H1 (cell line): ENCODE data around the gene MRPL4. TPM values are rescaled to one million over a fixed set of nuclear protein-coding genes. Genes with fewer than 3 reads are reported as not detected.

ENCODE experiments used
- CTCF ChIA-PET: fragments of 300-600 bp; sonication (Branson Sonifier 250); formaldehyde crosslinking; loops from one replicate; lab custom pipeline; 2021; ENCODE audit not compliant: partially characterized antibody; lab: Charles Lee
- POLR2A ChIA-PET: fragments of 300-600 bp; sonication (Branson Sonifier 250); formaldehyde crosslinking; loops from one replicate; lab custom pipeline; 2021; ENCODE audit warnings: inconsistent platforms; ENCODE audit not compliant: partially characterized antibody; lab: Charles Lee
- DNase-seq, 2 experiments: peaks; one replicate each; pipeline versions ENCODE4 v3.0.0 to v3.0.0-alpha.2; 2010 to 2022; ENCODE audit warnings: low spot score in 2 of 2, low read depth in 1 of 2, mixed read lengths in 1 of 2
- FAIRE-seq: peaks from 2 replicates; lab custom pipeline; 2011; peaks lifted over from hg19 to GRCh38; lab: Jason Lieb, UNC
- H2AFZ ChIP-seq: 2 replicates; pipeline ENCODE4 v1.8.1; 2012; ENCODE audit warnings: low read length, inconsistent platforms
- H2AK5ac ChIP-seq: 2 replicates; pipeline ENCODE4 v1.6.1; 2013; ENCODE audit warnings: low read depth, low read length
- H2BK120ac ChIP-seq: replicated peaks from 2 replicates; pipeline ENCODE3; 2013; ENCODE audit warnings: low read depth, low read length, inconsistent platforms
- H2BK12ac ChIP-seq: 2 replicates; pipeline ENCODE4 v1.6.1; 2013; ENCODE audit warnings: low read depth, low read length
- H2BK15ac ChIP-seq: 2 replicates; pipeline ENCODE4 v1.6.1; 2013; ENCODE audit warnings: low read length
- H2BK20ac ChIP-seq: 2 replicates; pipeline ENCODE4 v1.6.1; 2013; ENCODE audit warnings: low read length
- H2BK5ac ChIP-seq: 2 replicates; pipeline ENCODE4 v1.6.1; 2013; ENCODE audit warnings: low read depth, low read length
- H3K14ac ChIP-seq: 2 replicates; pipeline ENCODE4 v1.6.1; 2013; ENCODE audit warnings: inconsistent platforms; ENCODE audit not compliant: insufficient read length
- H3K18ac ChIP-seq: 2 replicates; pipeline ENCODE4 v1.6.1; 2013; ENCODE audit warnings: low read length; ENCODE audit errors: extremely low read depth
- H3K23ac ChIP-seq: 2 replicates; pipeline ENCODE4 v1.6.1; 2013; ENCODE audit warnings: inconsistent platforms; ENCODE audit not compliant: insufficient read length
- H3K23me2 ChIP-seq: 2 replicates; pipeline ENCODE4 v1.6.1; 2013; ENCODE audit warnings: low read depth, low read length
- H3K27ac ChIP-seq: 2 replicates; pipeline ENCODE4 v1.6.1; 2011; ENCODE audit warnings: low read depth, low read length, inconsistent platforms
- H3K27me3 ChIP-seq, 4 experiments: replicated peaks in 1 of 4; 1 replicate in 1 of 4; 2 replicates in 3 of 4; pipeline versions ENCODE4 v1.6.1 to v1.8.1; 2011 to 2013; ENCODE audit warnings: low read length in 3 of 4, mild to moderate bottlenecking in 3 of 4, inconsistent platforms in 2 of 4, mixed read lengths in 2 of 4, moderate library complexity in 1 of 4; ENCODE audit not compliant: control insufficient read depth in 3 of 4, insufficient read depth in 3 of 4; ENCODE audit errors: extremely low read depth in 1 of 4
- H3K36me3 ChIP-seq, 4 experiments: 2 replicates each; pipeline versions ENCODE4 v1.6.1 to v1.8.1; 2011 to 2013; ENCODE audit warnings: mild to moderate bottlenecking in 4 of 4, low read length in 3 of 4, moderate library complexity in 2 of 4, control low read depth in 1 of 4, inconsistent platforms in 1 of 4; ENCODE audit not compliant: insufficient read depth in 4 of 4, control insufficient read depth in 2 of 4
- H3K4ac ChIP-seq: replicated peaks from 2 replicates; pipeline ENCODE3; 2013; ENCODE audit warnings: low read length, low read depth, mixed read lengths, inconsistent platforms; ENCODE audit not compliant: insufficient read length
- H3K4me1 ChIP-seq, 4 experiments: replicated peaks in 1 of 4; 1 replicate in 1 of 4; 2 replicates in 3 of 4; pipeline versions ENCODE4 v1.6.1 to v1.8.1; 2011 to 2013; ENCODE audit warnings: low read length in 3 of 4, inconsistent platforms in 2 of 4, mixed read lengths in 1 of 4; ENCODE audit not compliant: insufficient read depth in 4 of 4, control insufficient read depth in 3 of 4
- H3K4me2 ChIP-seq, 2 experiments: 2 replicates each; pipeline versions ENCODE4 v1.6.1 to v1.8.1; 2011 to 2013; ENCODE audit warnings: low read depth in 2 of 2, low read length in 2 of 2, control low read depth in 1 of 2, inconsistent platforms in 1 of 2, mild to moderate bottlenecking in 1 of 2; ENCODE audit not compliant: insufficient read depth in 1 of 2
- H3K4me3 ChIP-seq, 4 experiments: fragments of 200-600, 300-600 bp in 1 of 4; sonication (generic), shearing (Covaris generic), sonication (Bioruptor Twin) in 1 of 4; 2 replicates each; pipeline versions ENCODE4 v1.5.1 to v1.8.1; 2011 to 2016; ENCODE audit warnings: low read length in 4 of 4, low read depth in 3 of 4, control low read depth in 2 of 4, inconsistent platforms in 2 of 4, mild to moderate bottlenecking in 2 of 4, mixed read lengths in 1 of 4, moderate library complexity in 1 of 4; ENCODE audit not compliant: insufficient read depth in 2 of 4; ENCODE audit errors: extremely low read depth in 1 of 4
- H3K56ac ChIP-seq: replicated peaks from 2 replicates; pipeline ENCODE3; 2013; ENCODE audit warnings: low read depth, mild to moderate bottlenecking, mixed read lengths, low read length, inconsistent platforms; ENCODE audit not compliant: insufficient read length
- H3K79me1 ChIP-seq: 2 replicates; pipeline ENCODE4 v1.6.1; 2013; ENCODE audit warnings: low read depth, low read length, control low read depth
- H3K79me2 ChIP-seq, 2 experiments: 2 replicates each; pipeline versions ENCODE4 v1.6.1 to v1.8.1; 2012 to 2013; ENCODE audit warnings: low read length in 2 of 2, mild to moderate bottlenecking in 2 of 2, inconsistent platforms in 1 of 2; ENCODE audit not compliant: insufficient read depth in 2 of 2, control insufficient read depth in 1 of 2
- H3K9ac ChIP-seq, 4 experiments: replicated peaks in 1 of 4; 1 replicate in 1 of 4; 2 replicates in 3 of 4; pipeline versions ENCODE4 v1.6.1 to v1.8.1; 2011 to 2013; ENCODE audit warnings: low read depth in 3 of 4, low read length in 3 of 4, control low read depth in 2 of 4, mild to moderate bottlenecking in 2 of 4, moderate library complexity in 2 of 4, inconsistent platforms in 1 of 4; ENCODE audit errors: extremely low read depth in 1 of 4
- H3K9me3 ChIP-seq, 2 experiments: 2 replicates each; pipeline versions ENCODE4 v1.6.1 to v1.8.1; 2012 to 2013; ENCODE audit warnings: mild to moderate bottlenecking in 2 of 2, moderate library complexity in 2 of 2, control low read depth in 1 of 2, inconsistent platforms in 1 of 2, low read depth in 1 of 2, low read length in 1 of 2, mixed read lengths in 1 of 2; ENCODE audit not compliant: insufficient read depth in 2 of 2
- H4K20me1 ChIP-seq, 2 experiments: replicated peaks in 1 of 2; 2 replicates each; pipeline versions ENCODE3 to v1.8.1; 2011 to 2013; ENCODE audit warnings: inconsistent platforms in 2 of 2, low read length in 2 of 2, mild to moderate bottlenecking in 1 of 2; ENCODE audit not compliant: insufficient read depth in 2 of 2, control insufficient read depth in 1 of 2
- H4K5ac ChIP-seq: 2 replicates; pipeline ENCODE4 v1.6.1; 2013; ENCODE audit warnings: low read length, low read depth, mixed read lengths, inconsistent platforms; ENCODE audit not compliant: insufficient read length
- H4K8ac ChIP-seq: 2 replicates; pipeline ENCODE4 v1.8.0; 2013; ENCODE audit warnings: mild to moderate bottlenecking, moderate library complexity, low read length, inconsistent platforms; ENCODE audit not compliant: insufficient read depth; ENCODE audit errors: extremely low read depth
- H4K91ac ChIP-seq: replicated peaks from 2 replicates; pipeline ENCODE3; 2013; ENCODE audit warnings: low read length, mixed read lengths, inconsistent platforms; ENCODE audit not compliant: insufficient read length
- JUND ChIP-seq: IDR thresholded peaks from 2 replicates; pipeline ENCODE4 v1.6.1; 2011; ENCODE audit warnings: mild to moderate bottlenecking, improper control_type of control experiment, low read length
- POLR2AphosphoS5 ChIP-seq: IDR thresholded peaks from 2 replicates; pipeline ENCODE4 v1.6.1; 2011; ENCODE audit warnings: low read depth, low read length
- SAP30 ChIP-seq: fragments of 300-600 bp; sonication (generic); IDR thresholded peaks from 2 replicates; pipeline ENCODE4 v1.7.1; 2012; ENCODE audit warnings: low read length, moderate library complexity, mild to moderate bottlenecking, inconsistent platforms; ENCODE audit not compliant: insufficient read depth, insufficient replicate concordance
- WGBS, 2 experiments: shearing (Covaris generic) in 1 of 2; methylation state at CpG; one replicate each; pipeline versions ENCODE4 v1.1.6 to v1.1.7; 2013 to 2015; ENCODE audit warnings: low lambda C conversion rate in 2 of 2, mixed read lengths in 2 of 2, inconsistent platforms in 1 of 2, low coverage in 1 of 2, missing lambda C conversion rate in 1 of 2; ENCODE audit not compliant: insufficient replicate concordance in 2 of 2, insufficient coverage in 1 of 2, insufficient read length in 1 of 2; ENCODE audit errors: extremely low coverage in 1 of 2, missing lambda C conversion rate in 1 of 2; 5-methylcytosine and 5-hydroxymethylcytosine counted together
- polyA plus RNA-seq, 7 experiments: library from polyadenylated mRNA; depleted of rRNA in 3 of 7; stranded (reverse) in 5 of 7; unstranded in 2 of 7; fragments of >200 nt in 5 of 7; fragments of 200-250 nt in 2 of 7; gene quantifications; 1 replicate in 5 of 7; 2 replicates in 1 of 7; 4 replicates in 1 of 7; pipeline versions ENCODE4 v1.2.1 to v1.2.3, GENCODE V29; 2011 to 2013; ENCODE audit warnings: missing spikeins in 2 of 7, mixed read lengths in 2 of 7
- total RNA-seq: library from RNA; stranded (reverse); fragmentation: NEBNext Ultra II Directional; extraction: Animal tissue kit (Norgen Biotek cat#: 25700); gene quantifications from 2 replicates; pipeline ENCODE4 v1.2.1, GENCODE V29; 2021

The MRPL4 gene
- total and polyA plus RNA-seq, 2 of the 8 experiments (the other 6 are each of a cell fraction or from before 2014, with no cell fraction given) = 82.3 to 187 TPM

GRCh38 chr19:10284960-10285278 is 32.9 kb downstream of the MRPL4 start:
- peaks cover 11% of the 10 kb centered on the region; the same call in 1 of the 2 replicates for H3K23me2 ChIP-seq
- no peak overlapping the region for H2AFZ ChIP-seq
- no peak overlapping the region for H4K5ac ChIP-seq
- no peak overlapping the region for H2BK120ac ChIP-seq
- no peak overlapping the region for H3K14ac ChIP-seq
- peaks cover 0 to 17% (median 8%) of the 10 kb centered on the region in 4 experiments; a peak in 6 of 7 replicates for H3K4me1 ChIP-seq
- H4K20me1 ChIP-seq = no peaks in the 10 kb centered on the region
- H3K36me3 ChIP-seq = no peaks in the 10 kb centered on the region
- H2AK5ac ChIP-seq = no peak overlapping the region
- CTCF ChIA-PET = interaction anchor here (1.0 to 11.6 kb wide), 4 partner anchors 15 to 51 kb away, joined by 3 to 94 read pairs (median 12); partner anchors contain the start of gene ICAM1
- FAIRE-seq = no peak
- H2BK20ac ChIP-seq = no peak overlapping the region
- 94% methylated on average over 13 of the region's 13 CpGs; no CpG with 5 or more reads in 1 of the 2 experiments for WGBS, 2 experiments
- DNase-seq = no peak
- no peak overlapping the region for H4K91ac ChIP-seq
- no peak overlapping the region for H4K8ac ChIP-seq
- no peak overlapping the region for H3K23ac ChIP-seq
- no peaks in the 10 kb centered on the region for H3K9me3 ChIP-seq
- H3K4ac ChIP-seq = no peak overlapping the region
- no peak overlapping the region; the same call in 1 of the 2 replicates for H2BK12ac ChIP-seq
- H3K9ac ChIP-seq = no peak overlapping the region
- no peak overlapping the region for H3K27ac ChIP-seq
- no peaks in the 10 kb centered on the region; the same call in 1 of the 2 replicates for H3K79me1 ChIP-seq
- no peaks in the 10 kb centered on the region for H3K79me2 ChIP-seq
- no peak overlapping the region for H2BK15ac ChIP-seq
- H3K56ac ChIP-seq = no peak overlapping the region
- no peak overlapping the region for H2BK5ac ChIP-seq
- no peak overlapping the region for H3K18ac ChIP-seq
- peaks cover 12 to 32% (median 22%) of the 10 kb centered on the region in 4 experiments for H3K27me3 ChIP-seq
- no peak for TF ChIP-seq SAP30
- TF ChIP-seq JUND = no peak
- no peak for TF ChIP-seq POLR2AphosphoS5
- TF ChIP-seq, all 59 proteins: peak for 0
- POLR2A ChIA-PET = interaction anchor here (0.9 kb wide), 2 partner anchors 23 to 38 kb away, joined by 3 read pairs; no protein-coding TSS in a partner anchor
- Histone ChIP-seq H3K4me3 (no peak overlapping the region), H3K4me2 (no peak overlapping the region)
